ENCODE measurements around the gene KIAA0825.

Gene KIAA0825

GRCh38 chr5:94618493-94619328, at the start of gene KIAA0825, which contains the start of gene SLF1:
Gene KIAA0825, minus strand, starts transcription at chr5:94618604. Its CDS starts 81,478 bp downstream, at chr5:94537126.
Gene SLF1, plus strand, starts transcription at chr5:94618669. Its CDS starts 10,142 bp downstream, at chr5:94628811.
- DNase-seq (ENCODE audit: extremely low read depth in 1 of 2, low read depth in 1 of 2), result peak; percentile 49 to 74

GRCh38 chr5:94667937-94668336, 49.5 kb upstream of the KIAA0825 start:
- no peak for DNase-seq (ENCODE audit: extremely low read depth in 1 of 2, low read depth in 1 of 2)

GRCh38 chr5:94661086-94661485, 42.7 kb upstream of the KIAA0825 start:
- no peak for DNase-seq (ENCODE audit: extremely low read depth in 1 of 2, low read depth in 1 of 2)

GRCh38 chr5:94660506-94660905, 42.1 kb upstream of the KIAA0825 start:
- no peak for DNase-seq (ENCODE audit: extremely low read depth in 1 of 2, low read depth in 1 of 2)

- DNase-seq (ENCODE audit: extremely low read depth in 1 of 2, low read depth in 1 of 2), result no peak
Measured at GRCh38 chr5:94658272-94658671, 39.9 kb upstream of the KIAA0825 start.

GRCh38 chr5:94649874-94650273, 31.5 kb upstream of the KIAA0825 start:
- DNase-seq (ENCODE audit: extremely low read depth in 1 of 2, low read depth in 1 of 2), result no peak

GRCh38 chr5:94646758-94647157, 28.4 kb upstream of the KIAA0825 start:
- no peak for DNase-seq (ENCODE audit: extremely low read depth in 1 of 2, low read depth in 1 of 2)

- DNase-seq (ENCODE audit: extremely low read depth in 1 of 2, low read depth in 1 of 2), result no peak
Measured at GRCh38 chr5:94645053-94645452, 26.6 kb upstream of the KIAA0825 start.

GRCh38 chr5:94640176-94640575, 21.8 kb upstream of the KIAA0825 start:
- DNase-seq (ENCODE audit: extremely low read depth in 1 of 2, low read depth in 1 of 2), result no peak

- DNase-seq (ENCODE audit: extremely low read depth in 1 of 2, low read depth in 1 of 2), result no peak
Measured at GRCh38 chr5:94632024-94632423, 13.6 kb upstream of the KIAA0825 start.

- DNase-seq (ENCODE audit: extremely low read depth in 1 of 2, low read depth in 1 of 2), result no peak
Measured at GRCh38 chr5:94627191-94627590, 8.8 kb upstream of the KIAA0825 start.

GRCh38 chr5:94623877-94624276, 5.5 kb upstream of the KIAA0825 start:
- no peak for DNase-seq (ENCODE audit: extremely low read depth in 1 of 2, low read depth in 1 of 2)

GRCh38 chr5:94623011-94623410, 4.6 kb upstream of the KIAA0825 start:
- DNase-seq (ENCODE audit: extremely low read depth in 1 of 2, low read depth in 1 of 2), result no peak

- DNase-seq (ENCODE audit: extremely low read depth in 1 of 2, low read depth in 1 of 2), result no peak
Measured at GRCh38 chr5:94621763-94622162, 3.4 kb upstream of the KIAA0825 start.

GRCh38 chr5:94620256-94620655, 1.9 kb upstream of the KIAA0825 start:
- no peak for DNase-seq (ENCODE audit: extremely low read depth in 1 of 2, low read depth in 1 of 2)

GRCh38 chr5:94618029-94618492, 343 bp downstream of the KIAA0825 start:
- DNase-seq (ENCODE audit: extremely low read depth in 1 of 2, low read depth in 1 of 2), result no peak

GRCh38 chr5:94615862-94616261, 2.5 kb downstream of the KIAA0825 start:
- DNase-seq (ENCODE audit: extremely low read depth in 1 of 2, low read depth in 1 of 2), result no peak

- no peak for DNase-seq (ENCODE audit: extremely low read depth in 1 of 2, low read depth in 1 of 2)
Measured at GRCh38 chr5:94614156-94614805, 4.1 kb downstream of the KIAA0825 start.

- no peak for DNase-seq (ENCODE audit: extremely low read depth in 1 of 2, low read depth in 1 of 2)
Measured at GRCh38 chr5:94613583-94613982, 4.8 kb downstream of the KIAA0825 start.

- no peak for DNase-seq (ENCODE audit: extremely low read depth in 1 of 2, low read depth in 1 of 2)
Measured at GRCh38 chr5:94595281-94595840, 23.0 kb downstream of the KIAA0825 start.

- no peak for DNase-seq (ENCODE audit: extremely low read depth in 1 of 2, low read depth in 1 of 2)
Measured at GRCh38 chr5:94577466-94578245, 40.7 kb downstream of the KIAA0825 start.
